Stimulated activated CD8-positive, alpha-beta memory T cell treated with anti-CD3 and anti-CD28 coated beads, Interleukin-2, amount 100 ng/mL, for 48 hours (primary cell): ENCODE data around the gene BHLHA15.

Experiments
- DNase-seq, 2 donors: peaks; one replicate each; pipeline ENCODE4 v3.0.0-alpha.2; 2020; ENCODE audit warnings: low read depth in 2 of 2

BHLHA15 gene

DNA sequence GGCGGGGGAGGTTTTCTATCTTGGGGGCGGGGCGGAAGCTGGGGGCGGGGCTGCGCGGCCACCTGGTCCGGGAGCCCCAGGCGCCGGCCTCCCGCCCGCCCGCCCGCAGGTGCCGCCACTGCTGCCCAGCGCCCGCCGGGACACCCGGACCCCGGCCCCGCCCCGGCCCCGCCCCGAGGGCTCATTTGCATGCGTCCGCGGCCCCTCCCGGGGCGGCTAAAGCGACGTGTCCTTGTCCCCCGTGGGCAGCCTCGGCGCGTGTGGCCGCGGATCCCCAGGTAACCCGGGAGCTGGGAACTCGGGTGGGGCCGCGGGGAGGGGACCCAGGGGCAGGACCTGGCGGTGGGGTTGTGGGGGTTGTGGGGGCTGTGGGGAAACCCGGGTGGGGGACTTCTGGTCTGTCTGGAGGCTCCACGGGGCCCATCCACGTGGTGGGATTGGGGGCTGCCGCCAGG is at the start of gene BHLHA15:
Gene BHLHA15 (plus strand): TSS at position 219 of the 455 bp plus-strand sequence. CDS start 871 bp downstream, outside the sequence.
- no peak for DNase-seq

GRCh38 chr7:98162758-98163157 is 48.5 kb upstream of the BHLHA15 start:
- DNase-seq: no peak

DNA sequence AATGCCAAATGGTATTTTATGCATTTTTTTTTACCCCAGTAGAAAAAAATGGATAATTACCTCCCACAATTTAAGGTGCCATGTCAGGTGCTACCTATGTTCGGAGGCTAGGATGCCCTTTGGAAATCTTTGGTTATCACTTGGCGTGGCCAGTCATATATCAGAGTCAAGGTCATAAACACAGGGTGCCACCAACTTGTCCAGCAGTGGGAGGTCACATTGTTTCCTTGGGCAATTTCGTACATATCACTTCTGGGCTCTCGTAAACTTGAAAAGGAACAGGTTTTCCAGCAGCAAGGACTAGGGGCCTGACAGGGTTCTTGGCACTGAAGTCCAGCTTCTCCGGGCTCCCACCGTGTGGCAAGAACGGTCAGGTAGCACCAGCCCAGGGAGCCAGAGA is 48.0 kb upstream of the BHLHA15 start:
- DNase-seq: no peak

DNA sequence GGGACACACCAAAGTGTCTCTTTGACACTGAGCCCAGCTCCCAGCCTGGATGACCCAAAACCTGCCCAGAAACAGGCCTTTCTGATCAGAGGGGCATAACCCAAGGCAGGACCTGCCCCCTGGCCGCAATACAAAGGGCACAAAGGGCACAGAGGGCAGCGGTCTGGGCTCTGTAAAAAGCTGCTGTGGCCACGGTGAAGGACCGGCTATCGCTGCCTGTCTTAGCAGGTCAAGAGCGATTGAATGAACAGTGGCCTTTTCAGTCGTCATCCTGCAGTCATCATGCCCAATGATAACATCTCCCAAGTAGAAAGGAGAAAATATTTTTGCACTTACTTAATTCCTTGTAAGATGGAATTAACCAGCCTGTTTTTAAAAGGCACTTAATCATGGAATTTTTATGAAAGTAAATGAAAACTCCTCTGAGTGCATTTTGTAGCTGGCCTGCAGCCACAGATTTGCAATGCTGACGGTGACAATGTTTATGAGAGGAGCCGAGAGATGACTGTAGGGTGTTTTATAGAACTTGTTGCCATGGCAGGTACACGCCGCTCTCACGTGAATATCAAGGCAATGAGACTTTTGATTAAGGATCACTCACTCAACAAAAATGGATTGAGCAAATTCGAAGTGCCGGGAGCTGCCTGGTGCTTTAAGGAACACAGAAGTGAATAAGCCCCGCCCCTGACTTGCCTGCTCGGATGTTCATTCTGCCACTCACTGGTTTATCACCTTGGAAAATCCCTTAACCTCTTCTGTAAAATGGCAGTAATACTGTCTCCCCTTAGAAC is 47.3 kb upstream of the BHLHA15 start:
- DNase-seq: no peak

DNA sequence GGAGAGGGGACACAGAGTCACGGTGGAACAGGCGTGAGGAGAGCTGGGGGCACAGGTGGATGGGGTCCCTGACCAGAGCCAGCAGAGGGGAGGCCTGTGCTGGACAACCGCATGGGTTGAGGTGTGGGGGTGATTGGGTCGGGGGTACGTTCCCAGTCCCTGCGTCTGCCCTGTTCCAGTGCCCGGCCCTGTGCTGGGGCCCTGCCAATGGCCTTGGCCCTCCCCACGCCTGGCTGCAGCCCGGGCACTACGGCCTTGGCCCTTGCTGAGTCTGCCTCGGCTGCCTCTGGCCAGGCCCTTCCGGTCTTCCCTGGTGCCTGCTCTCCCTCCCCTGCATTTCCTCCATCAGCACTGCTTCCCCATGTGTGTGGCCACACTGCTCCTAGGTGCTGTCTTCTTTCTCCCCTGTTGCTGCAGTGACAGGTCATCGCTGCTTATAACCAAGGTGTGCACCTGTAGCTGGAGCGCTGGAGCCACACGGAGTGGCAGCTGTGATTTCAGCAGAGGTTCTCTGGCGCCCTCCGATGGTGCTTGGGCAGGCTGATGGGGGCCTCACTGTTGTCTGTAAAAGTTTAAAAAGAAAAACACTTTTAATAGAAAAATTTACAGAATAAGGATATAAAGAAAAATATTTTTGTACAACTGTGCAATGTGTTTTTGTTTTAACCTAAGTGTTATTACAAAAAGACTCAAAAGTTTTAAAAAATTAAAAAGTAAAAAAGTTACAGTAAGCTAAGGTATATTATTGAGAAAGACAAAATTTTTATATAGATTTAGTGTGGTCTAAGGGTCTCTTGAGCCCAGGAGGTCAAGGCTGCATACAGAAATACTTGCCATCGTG is 45.2 kb upstream of the BHLHA15 start:
- DNase-seq: peak; percentile 46 to 47

DNA sequence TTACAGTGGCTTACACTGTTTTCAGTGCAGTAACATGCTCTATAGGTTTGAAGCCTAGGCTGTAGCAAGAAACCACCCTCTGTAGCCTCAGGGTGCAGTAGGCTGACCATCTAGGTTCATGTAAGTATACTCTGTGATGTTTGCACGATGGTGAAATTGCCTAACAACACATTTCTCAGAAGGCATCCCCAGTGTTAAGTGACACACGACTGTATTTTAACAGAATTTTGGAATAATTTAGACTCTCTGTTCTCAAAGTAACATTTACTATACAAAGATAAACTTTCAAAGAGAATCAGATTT is 44.6 kb upstream of the BHLHA15 start:
- no peak for DNase-seq

DNA sequence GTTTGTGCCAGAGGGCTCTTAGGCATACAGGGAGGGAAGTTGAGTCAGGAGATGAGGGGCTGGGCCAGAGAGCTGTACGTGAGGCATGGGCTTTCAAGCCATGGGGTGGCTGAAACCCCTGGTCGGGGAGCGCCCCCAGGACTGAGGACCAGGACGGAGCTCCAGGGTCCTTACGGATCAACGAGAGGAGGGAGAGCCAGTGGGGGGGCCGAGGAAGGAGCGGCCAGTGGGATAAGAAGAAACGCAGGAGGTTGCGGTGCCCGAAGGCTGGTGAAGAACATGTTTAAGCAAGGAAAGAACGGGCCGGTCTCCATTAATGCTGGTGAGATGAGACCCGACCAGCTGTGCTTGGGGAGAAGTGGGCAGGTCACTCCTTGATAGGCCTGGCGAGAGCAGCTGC is 43.6 kb upstream of the BHLHA15 start:
- DNase-seq: no peak

GRCh38 chr7:98168181-98168903 is 42.9 kb upstream of the BHLHA15 start:
- DNase-seq: peak in 1 of 2 donors; percentile 37

DNA sequence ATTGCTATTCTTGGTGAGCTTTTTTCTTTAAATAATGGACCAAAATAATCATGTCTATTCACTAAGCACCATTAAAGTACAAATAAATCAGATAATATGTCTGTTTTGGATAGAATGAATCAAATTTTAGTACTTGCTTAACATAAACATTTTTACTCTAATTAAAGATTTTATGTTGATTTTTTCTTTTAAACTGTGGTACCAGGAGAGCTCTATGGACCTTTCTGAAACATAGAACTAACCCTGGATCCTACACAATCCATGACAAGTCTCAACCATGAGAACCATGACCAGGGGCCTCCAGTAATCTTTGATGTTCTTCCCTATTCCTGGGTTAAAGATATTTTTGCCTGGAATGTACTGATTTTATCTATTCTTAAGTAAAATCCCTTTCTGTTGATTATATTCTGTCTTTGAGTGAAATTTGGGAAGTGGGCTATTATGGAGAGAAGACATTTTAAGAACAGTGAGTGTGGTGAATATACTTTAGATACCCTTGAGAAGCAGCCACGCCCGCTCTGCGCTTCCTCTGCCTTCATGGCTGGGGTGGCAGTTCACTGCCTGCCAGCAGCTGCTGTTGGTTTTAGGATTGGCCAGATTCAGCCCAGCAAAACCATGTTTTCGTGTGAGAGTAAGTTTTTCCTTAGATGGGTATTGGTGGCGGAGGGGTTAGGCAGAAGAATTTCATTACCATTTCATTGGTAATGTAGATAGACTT is 42.2 kb upstream of the BHLHA15 start:
- DNase-seq: no peak

GRCh38 chr7:98170966-98171365 is 40.3 kb upstream of the BHLHA15 start:
- no peak for DNase-seq

DNA sequence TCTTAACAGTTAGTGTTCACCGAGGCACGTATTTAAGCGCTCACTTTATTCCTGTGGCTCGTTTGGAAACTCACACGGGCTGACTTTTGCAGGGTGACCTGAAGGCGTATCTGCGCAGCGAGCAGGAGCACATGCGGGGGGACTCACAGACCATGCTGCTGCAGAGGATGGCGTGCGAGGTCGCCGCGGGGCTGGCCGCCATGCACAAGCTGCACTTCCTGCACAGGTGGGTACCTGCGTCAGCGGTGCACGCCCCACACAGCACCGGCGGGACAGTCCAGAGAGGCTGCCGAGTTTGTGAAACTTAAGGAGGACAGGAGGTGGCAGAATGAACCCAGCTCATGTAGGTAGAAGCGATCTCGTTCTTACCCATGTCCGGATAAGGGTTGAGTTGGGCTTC is 39.8 kb upstream of the BHLHA15 start:
- DNase-seq: no peak

DNA sequence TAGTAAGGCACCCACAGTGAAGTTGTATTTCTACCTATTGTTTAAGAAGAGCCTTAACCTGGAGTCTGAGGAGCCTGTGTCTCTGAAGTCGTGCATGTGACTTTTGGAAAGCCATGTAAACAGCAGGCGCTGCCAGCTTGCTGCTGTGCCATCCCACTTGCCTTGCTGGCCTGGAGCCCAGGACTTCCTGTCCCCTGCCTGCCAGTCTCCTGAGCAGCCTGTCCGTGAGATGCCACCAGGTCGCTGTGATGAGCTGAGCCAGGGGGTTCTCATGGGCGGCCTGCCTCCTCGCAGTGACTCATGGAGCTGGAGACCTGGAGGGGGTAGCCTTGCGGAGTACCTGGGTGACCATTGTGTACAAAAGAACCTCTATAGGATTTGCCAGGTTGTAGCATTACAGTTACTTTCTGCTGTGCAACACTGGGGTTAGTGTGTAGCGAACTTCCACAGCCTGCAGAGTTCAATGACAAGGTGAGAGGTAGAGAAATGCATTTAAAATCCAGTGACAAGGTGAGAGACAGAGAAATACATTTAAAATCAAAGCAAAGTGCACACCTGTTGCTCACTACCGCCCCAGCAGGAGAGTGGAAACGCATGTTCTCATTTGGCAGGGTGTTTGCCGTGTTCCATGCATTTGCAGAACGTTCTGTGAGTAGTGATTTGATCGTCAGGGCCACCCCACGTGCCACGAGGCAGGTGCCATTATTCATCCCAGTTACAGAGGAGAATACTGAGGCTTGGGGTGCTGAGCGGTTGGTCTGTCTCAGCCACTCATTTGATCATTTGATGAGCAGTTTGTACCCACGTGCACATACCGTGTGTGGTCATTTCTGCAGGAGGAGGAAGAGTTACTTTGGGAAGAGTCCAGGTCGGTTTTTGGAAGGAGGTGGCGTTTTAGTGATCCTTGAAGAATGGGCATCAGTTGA is 36.6 kb upstream of the BHLHA15 start:
- DNase-seq: no peak

GRCh38 chr7:98175260-98175940 is 35.8 kb upstream of the BHLHA15 start:
- no peak for DNase-seq

GRCh38 chr7:98177553-98177952 is 33.7 kb upstream of the BHLHA15 start:
- no peak for DNase-seq

DNA sequence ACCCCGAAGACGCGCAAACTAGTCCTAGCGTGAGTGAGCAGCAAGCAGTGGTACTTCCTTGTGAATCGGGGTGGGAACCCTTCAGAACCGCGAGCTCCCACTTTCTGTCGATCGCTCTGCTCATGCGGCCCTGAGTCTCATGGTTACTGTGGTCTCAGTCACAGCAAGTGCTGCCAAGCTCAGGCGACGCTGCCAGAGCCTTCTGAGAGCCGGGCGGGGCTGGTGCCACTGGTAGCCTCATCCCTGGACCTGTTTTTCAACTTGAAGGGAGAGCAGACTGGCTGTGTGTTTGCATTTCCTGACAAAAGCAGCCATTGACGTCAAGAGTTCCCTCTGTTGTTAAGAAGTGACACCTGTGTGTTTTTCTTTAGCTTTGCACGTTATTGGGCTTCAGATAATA is 32.9 kb upstream of the BHLHA15 start:
- no peak for DNase-seq

- no peak for DNase-seq
Measured at GRCh38 chr7:98178762-98179490, 32.3 kb upstream of the BHLHA15 start.

- DNase-seq: no peak
Measured at GRCh38 chr7:98180751-98181150, 30.5 kb upstream of the BHLHA15 start.

- no peak for DNase-seq
Measured at GRCh38 chr7:98185101-98185500, 26.1 kb upstream of the BHLHA15 start.

GRCh38 chr7:98186452-98187137 is 24.6 kb upstream of the BHLHA15 start:
- DNase-seq: no peak
